ENCODE measurements around the gene CDH23.

Gene CDH23

DNA sequence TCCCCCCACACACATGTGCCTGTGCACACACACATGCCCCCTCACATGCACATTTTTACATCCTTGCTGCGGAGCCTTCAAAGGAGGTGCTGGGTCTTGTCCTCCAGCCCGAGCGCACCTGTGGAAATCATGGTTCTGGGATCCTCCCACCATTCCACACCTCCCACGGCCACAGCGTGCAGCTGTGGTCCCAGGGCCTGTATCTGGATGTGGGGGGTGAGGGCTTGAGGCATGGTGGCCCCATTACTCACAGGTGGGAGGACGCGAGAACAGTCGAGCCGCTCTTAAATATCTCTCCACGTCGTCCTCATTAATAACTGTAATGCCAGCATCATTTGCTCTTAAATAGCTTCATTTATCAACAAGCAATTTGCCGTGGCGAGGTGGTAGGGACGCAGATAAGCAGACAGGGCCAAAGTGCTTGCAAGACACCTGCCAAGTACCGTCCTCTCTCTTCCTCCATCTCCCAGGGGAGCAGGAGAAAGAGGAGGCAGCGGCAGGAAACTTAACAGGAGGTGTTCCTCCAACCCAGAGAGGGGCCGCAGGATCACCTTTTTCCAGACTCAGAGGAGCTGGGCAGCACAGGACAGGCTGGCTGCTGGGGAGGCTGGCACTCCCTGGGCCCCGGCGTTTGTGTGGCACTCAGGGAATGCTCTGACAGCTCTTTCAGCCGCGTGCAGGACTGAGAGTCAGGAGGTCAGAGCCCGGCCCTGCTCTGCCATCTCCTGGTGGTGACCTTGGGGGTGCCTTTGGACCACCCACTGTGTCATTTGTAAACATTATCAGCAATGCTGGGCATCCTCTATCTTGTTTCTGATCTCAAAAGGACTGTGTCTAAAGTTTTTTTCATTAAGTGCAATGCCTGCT lies 87.4 kb downstream of the CDH23 start:
- H3K4me3 ChIP-seq (ENCODE audit: low read depth, low read length): no peak overlapping the region
- TF ChIP-seq, protein P1, sequence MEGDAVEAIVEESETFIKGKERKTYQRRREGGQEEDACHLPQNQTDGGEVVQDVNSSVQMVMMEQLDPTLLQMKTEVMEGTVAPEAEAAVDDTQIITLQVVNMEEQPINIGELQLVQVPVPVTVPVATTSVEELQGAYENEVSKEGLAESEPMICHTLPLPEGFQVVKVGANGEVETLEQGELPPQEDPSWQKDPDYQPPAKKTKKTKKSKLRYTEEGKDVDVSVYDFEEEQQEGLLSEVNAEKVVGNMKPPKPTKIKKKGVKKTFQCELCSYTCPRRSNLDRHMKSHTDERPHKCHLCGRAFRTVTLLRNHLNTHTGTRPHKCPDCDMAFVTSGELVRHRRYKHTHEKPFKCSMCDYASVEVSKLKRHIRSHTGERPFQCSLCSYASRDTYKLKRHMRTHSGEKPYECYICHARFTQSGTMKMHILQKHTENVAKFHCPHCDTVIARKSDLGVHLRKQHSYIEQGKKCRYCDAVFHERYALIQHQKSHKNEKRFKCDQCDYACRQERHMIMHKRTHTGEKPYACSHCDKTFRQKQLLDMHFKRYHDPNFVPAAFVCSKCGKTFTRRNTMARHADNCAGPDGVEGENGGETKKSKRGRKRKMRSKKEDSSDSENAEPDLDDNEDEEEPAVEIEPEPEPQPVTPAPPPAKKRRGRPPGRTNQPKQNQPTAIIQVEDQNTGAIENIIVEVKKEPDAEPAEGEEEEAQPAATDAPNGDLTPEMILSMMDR (conservative IDR thresholded peaks at IDR 0.05; ENCODE audit: low read depth, low read length): no peak
- no peak for DNase-seq (ENCODE audit: low read depth)

DNA sequence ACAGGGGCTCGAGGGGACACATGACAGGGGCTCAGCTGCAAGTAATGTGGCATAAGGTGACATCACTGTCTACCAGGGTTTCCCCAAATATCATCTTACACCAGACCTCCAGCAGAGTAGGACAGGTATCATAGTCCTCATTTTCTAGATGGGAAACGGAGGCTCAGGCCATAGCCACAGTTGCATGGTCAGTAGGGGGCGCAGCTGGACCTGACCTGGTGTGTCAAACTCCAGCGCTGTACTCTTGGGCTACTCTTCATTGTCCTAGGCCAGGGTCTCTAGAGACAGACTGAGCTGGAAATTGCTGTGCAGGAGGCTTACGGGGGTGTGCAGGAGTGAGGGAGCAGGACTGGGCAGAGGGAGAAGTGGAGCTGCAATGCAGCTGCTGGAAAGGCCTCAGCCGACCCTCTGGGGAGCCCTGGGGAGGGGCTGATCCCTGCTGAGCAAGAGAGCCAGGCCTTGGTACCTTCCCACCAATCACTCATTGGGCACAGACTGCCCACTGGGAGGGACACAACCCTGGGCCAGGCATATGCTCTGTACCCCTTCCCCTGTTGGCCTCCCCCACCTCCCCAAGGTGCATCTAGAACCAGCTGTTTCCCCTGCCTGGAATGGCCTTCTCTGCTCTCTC lies 89.9 kb downstream of the CDH23 start:
- peak; percentile 81 for DNase-seq (ENCODE audit: low read depth)
- TF ChIP-seq, protein P1 (conservative IDR thresholded peaks at IDR 0.05; ENCODE audit: low read depth, low read length): peak; percentile 96
- H3K4me3 ChIP-seq (ENCODE audit: low read depth, low read length): no peak overlapping the region

DNA sequence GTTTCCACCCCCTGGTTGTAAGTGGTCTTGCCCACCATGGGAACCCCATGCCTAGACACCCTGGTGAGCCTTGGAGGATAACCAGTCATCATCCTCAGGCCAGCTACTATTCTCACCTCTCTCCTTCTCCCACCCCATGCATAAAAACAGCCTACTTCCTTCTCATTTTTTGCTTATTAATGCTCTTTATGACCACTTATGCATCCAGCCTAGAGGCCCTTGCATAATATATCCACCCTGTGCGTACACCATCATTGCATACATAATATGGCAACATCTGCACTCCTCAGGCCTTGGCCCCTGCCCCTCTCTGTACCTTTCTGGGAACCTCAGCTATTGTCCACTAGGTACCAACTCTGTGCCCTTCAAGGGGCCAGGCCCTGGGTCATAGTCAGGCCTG lies 91.0 kb downstream of the CDH23 start:
- TF ChIP-seq, protein P1 (conservative IDR thresholded peaks at IDR 0.05; ENCODE audit: low read depth, low read length): no peak

GRCh38 chr10:71489077-71489476 lies 92.4 kb downstream of the CDH23 start:
- H3K4me3 ChIP-seq (ENCODE audit: low read depth, low read length): no peak overlapping the region
- no peak for DNase-seq (ENCODE audit: low read depth)
- TF ChIP-seq, protein P1 (conservative IDR thresholded peaks at IDR 0.05; ENCODE audit: low read depth, low read length): no peak

More for the DNA sequence above, 91.0 kb downstream of the CDH23 start:
- DNase-seq (ENCODE audit: low read depth): no peak
- no peak overlapping the region for H3K4me3 ChIP-seq (ENCODE audit: low read depth, low read length)

DNA sequence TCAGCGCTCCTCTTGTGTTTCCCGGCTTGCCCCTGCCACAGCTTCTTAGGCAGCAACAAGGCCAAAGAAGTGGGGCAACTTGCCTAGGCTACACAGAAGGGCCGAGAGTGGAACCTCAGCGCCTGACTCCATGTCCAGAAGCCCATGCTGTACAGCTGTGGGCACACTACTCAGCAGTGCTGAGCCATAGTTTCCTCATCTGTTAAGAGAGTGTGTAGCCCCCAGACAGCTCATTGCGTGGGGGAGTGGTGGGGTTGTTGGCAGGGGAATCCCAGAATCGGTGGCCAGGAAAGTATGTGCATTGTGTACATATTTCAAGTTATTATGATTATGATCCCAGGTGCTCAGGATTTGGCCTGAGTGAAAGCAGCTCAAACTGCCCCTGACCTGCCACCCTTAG lies 96.2 kb downstream of the CDH23 start:
- TF ChIP-seq, protein P1 (conservative IDR thresholded peaks at IDR 0.05; ENCODE audit: low read depth, low read length): no peak
- no peak overlapping the region for H3K4me3 ChIP-seq (ENCODE audit: low read depth, low read length)
- DNase-seq (ENCODE audit: low read depth): no peak

DNA sequence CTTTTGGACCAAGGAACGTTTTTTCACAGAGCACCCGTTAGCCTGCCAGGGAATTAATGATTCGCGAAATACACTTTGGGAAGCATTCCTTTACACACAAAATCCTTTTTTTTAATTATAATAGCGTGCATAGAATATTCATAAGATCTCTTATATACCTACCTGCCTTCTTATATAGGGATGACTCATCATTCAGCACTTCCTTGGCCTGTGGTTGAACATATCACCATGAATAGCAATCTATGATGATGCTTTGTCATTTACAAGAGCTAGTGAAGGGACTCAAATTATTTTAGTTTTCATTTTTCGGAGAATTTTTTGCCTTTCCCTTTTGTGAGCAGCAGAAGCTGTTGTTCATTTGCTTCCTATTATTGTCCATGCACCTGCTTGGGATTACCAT lies 97.0 kb downstream of the CDH23 start:
- TF ChIP-seq, protein P1 (conservative IDR thresholded peaks at IDR 0.05; ENCODE audit: low read depth, low read length): no peak
- no peak overlapping the region for H3K4me3 ChIP-seq (ENCODE audit: low read depth, low read length)
- no peak for DNase-seq (ENCODE audit: low read depth)

Measured in choroid plexus epithelial cell (primary cell).